ENCODE measurements around the gene APOL4.
"Not testable (repeated sequence)": the region's sequence is repeated elsewhere in the genome, so short reads cannot be mapped to it uniquely, and the experiment has no call there.

The APOL4 gene

GRCh38 chr22:36156119-36156514 is 45.5 kb downstream of the APOL4 start:
- DNase-seq (ENCODE audit: low read depth in 1 of 2, low spot score in 1 of 2): no peak

GRCh38 chr22:36155702-36156101 is 45.9 kb downstream of the APOL4 start:
- DNase-seq (ENCODE audit: low read depth in 1 of 2, low spot score in 1 of 2): no peak

- no peak for DNase-seq (ENCODE audit: low read depth in 1 of 2, low spot score in 1 of 2)
Observed at GRCh38 chr22:36154423-36154945, 47.1 kb downstream of the APOL4 start.

GRCh38 chr22:36153501-36154422 is 47.8 kb downstream of the APOL4 start:
- no peak for DNase-seq (ENCODE audit: low read depth in 1 of 2, low spot score in 1 of 2)

- DNase-seq (ENCODE audit: low read depth in 1 of 2, low spot score in 1 of 2): not testable (repeated sequence)
Observed at GRCh38 chr22:36152821-36153220, 48.8 kb downstream of the APOL4 start.

GRCh38 chr22:36152088-36152487 is 49.5 kb downstream of the APOL4 start:
- DNase-seq (ENCODE audit: low read depth in 1 of 2, low spot score in 1 of 2): no peak

GRCh38 chr22:36151006-36151595 is 50.5 kb downstream of the APOL4 start:
- no peak for DNase-seq (ENCODE audit: low read depth in 1 of 2, low spot score in 1 of 2)

- no peak for DNase-seq (ENCODE audit: low read depth in 1 of 2, low spot score in 1 of 2)
Observed at GRCh38 chr22:36149441-36149840, 52.2 kb downstream of the APOL4 start.

- no peak for DNase-seq (ENCODE audit: low read depth in 1 of 2, low spot score in 1 of 2)
Observed at GRCh38 chr22:36148411-36148810, 53.2 kb downstream of the APOL4 start.

- DNase-seq (ENCODE audit: low read depth in 1 of 2, low spot score in 1 of 2): no peak
Observed at GRCh38 chr22:36147196-36147791, 54.3 kb downstream of the APOL4 start.

GRCh38 chr22:36145881-36146280 is 55.7 kb downstream of the APOL4 start:
- no peak for DNase-seq (ENCODE audit: low read depth in 1 of 2, low spot score in 1 of 2)

- no peak for DNase-seq (ENCODE audit: low read depth in 1 of 2, low spot score in 1 of 2)
Observed at GRCh38 chr22:36144886-36145541, 56.6 kb downstream of the APOL4 start.

- no peak for DNase-seq (ENCODE audit: low read depth in 1 of 2, low spot score in 1 of 2)
Observed at GRCh38 chr22:36143956-36144355, 57.7 kb downstream of the APOL4 start.

GRCh38 chr22:36143066-36143815 is 58.4 kb downstream of the APOL4 start:
- DNase-seq (ENCODE audit: low read depth in 1 of 2, low spot score in 1 of 2): no peak

- no peak for DNase-seq (ENCODE audit: low read depth in 1 of 2, low spot score in 1 of 2)
Observed at GRCh38 chr22:36141481-36141880, 60.1 kb downstream of the APOL4 start.

All from activated T-helper 1 cell treated with anti-CD3 and anti-CD28 coated beads, Interleukin-2, amount 50 U/mL, for 16 hours (primary cell).